OCI-LY7 (cell line): ENCODE measurements around the gene GSG1L. TPM values are rescaled to one million over a fixed set of nuclear protein-coding genes. Genes with fewer than 3 reads are reported as not detected.

ENCODE experiments used
- BruUV-seq: library from RNA; stranded (reverse); fragments of 400-500 nt; replicated peaks from 2 replicates; lab custom pipeline; 2021; lab: Mats Ljungman, UMichigan
- CTCF ChIA-PET: fragments of 300-600 bp; sonication (Branson Sonifier 250); formaldehyde crosslinking; loops from one replicate; lab custom pipeline; 2022; ENCODE audit warnings: antibody characterized with exemption; ENCODE audit not compliant: unreplicated experiment; lab: Charles Lee
- POLR2A ChIA-PET: fragments of 300-600 bp; sonication (Branson Sonifier 250); formaldehyde crosslinking; loops from one replicate; lab custom pipeline; 2022; ENCODE audit warnings: antibody characterized with exemption; lab: Charles Lee
- DNase-seq: peaks from one replicate; pipeline ENCODE4 v3.0.0-alpha.2; 2015; ENCODE audit warnings: low spot score
- H2AFZ ChIP-seq: fragments of 200-600 bp; sonication (generic), shearing (Covaris generic); 2 replicates; pipeline ENCODE4 v1.6.1; 2014; ENCODE audit warnings: mild to moderate bottlenecking, antibody characterized with exemption, low read length, moderate library complexity
- H3K27ac ChIP-seq: fragments of 200-600 bp; sonication (generic); 2 replicates; pipeline ENCODE4 v1.5.1; 2014; ENCODE audit warnings: mixed run types, low read depth, mild to moderate bottlenecking, moderate library complexity, low read length, inconsistent platforms; ENCODE audit not compliant: poor library complexity, severe bottlenecking
- H3K36me3 ChIP-seq: fragments of 200-600 bp; sonication (generic); 2 replicates; pipeline ENCODE4 v1.6.1; 2014; ENCODE audit warnings: mild to moderate bottlenecking, antibody characterized with exemption, low read length, moderate library complexity, mixed read lengths; ENCODE audit not compliant: insufficient read depth
- H3K4me1 ChIP-seq: fragments of 200-600 bp; sonication (generic); 2 replicates; pipeline ENCODE4 v1.5.1; 2014; ENCODE audit warnings: mild to moderate bottlenecking, low read length; ENCODE audit not compliant: insufficient read depth, poor library complexity, severe bottlenecking
- H3K4me2 ChIP-seq: fragments of 200-600 bp; sonication (generic); 2 replicates; pipeline ENCODE4 v1.6.1; 2014; ENCODE audit warnings: mild to moderate bottlenecking, low read length
- H3K4me3 ChIP-seq: fragments of 200-600 bp; sonication (generic); 2 replicates; pipeline ENCODE4 v1.5.1; 2014; ENCODE audit warnings: mild to moderate bottlenecking, low read depth, low read length; ENCODE audit not compliant: poor library complexity, severe bottlenecking
- H3K79me2 ChIP-seq: fragments of 200-600 bp; sonication (generic); 2 replicates; pipeline ENCODE4 v1.6.1; 2016; ENCODE audit warnings: low read depth, mild to moderate bottlenecking, low read length, moderate library complexity, mixed read lengths; ENCODE audit not compliant: insufficient read depth
- H3K9me2 ChIP-seq: fragments of 200-600 bp; sonication (generic); 2 replicates; pipeline ENCODE4 v1.6.1; 2016; ENCODE audit warnings: mild to moderate bottlenecking, low read length, mixed read lengths; ENCODE audit not compliant: insufficient read depth
- H3K9me3 ChIP-seq: fragments of 200-600 bp; sonication (generic); 2 replicates; pipeline ENCODE4 v1.6.1; 2014; ENCODE audit warnings: mild to moderate bottlenecking, mixed run types, low read length, mixed read lengths
- H4K20me1 ChIP-seq: fragments of 200-600 bp; sonication (generic); 2 replicates; pipeline ENCODE4 v1.6.1; 2014; ENCODE audit warnings: mild to moderate bottlenecking, antibody characterized with exemption, low read length, moderate library complexity, mixed read lengths; ENCODE audit not compliant: insufficient read depth
- EZH2phosphoT487 ChIP-seq: fragments of 200-600 bp; sonication (generic); IDR thresholded peaks from 2 replicates; pipeline ENCODE4 v1.6.1; 2018; ENCODE audit warnings: low read depth, borderline replicate concordance, mild to moderate bottlenecking, mixed run types, antibody characterized with exemption, low read length, moderate library complexity, mixed read lengths
- intact Hi-C: fragments of 100-400 bp; cut with micrococcal nuclease; formaldehyde crosslinking; loops from one replicate; pipeline ENCODE4 v1.10.0; 2022; ENCODE audit not compliant: unreplicated experiment
- total RNA-seq, 2 experiments: library from RNA; depleted of rRNA in 1 of 2; stranded (reverse); fragments of >200 nt in 1 of 2; shearing (Covaris generic) in 1 of 2; gene quantifications; 2 replicates each; pipeline ENCODE4 v1.2.3, GENCODE V29; 2014 to 2022
- TF ChIP-seq, protein P1 (sequence below): fragments of 200-600 bp; sonication (generic); conservative IDR thresholded peaks from 2 replicates; pipeline ENCODE4 v1.5.1; 2014; ENCODE audit warnings: mild to moderate bottlenecking, antibody characterized with exemption, low read length, moderate library complexity, mixed read lengths

Gene GSG1L
- total RNA-seq, 2 experiments from 2014 or later: not detected

DNA sequence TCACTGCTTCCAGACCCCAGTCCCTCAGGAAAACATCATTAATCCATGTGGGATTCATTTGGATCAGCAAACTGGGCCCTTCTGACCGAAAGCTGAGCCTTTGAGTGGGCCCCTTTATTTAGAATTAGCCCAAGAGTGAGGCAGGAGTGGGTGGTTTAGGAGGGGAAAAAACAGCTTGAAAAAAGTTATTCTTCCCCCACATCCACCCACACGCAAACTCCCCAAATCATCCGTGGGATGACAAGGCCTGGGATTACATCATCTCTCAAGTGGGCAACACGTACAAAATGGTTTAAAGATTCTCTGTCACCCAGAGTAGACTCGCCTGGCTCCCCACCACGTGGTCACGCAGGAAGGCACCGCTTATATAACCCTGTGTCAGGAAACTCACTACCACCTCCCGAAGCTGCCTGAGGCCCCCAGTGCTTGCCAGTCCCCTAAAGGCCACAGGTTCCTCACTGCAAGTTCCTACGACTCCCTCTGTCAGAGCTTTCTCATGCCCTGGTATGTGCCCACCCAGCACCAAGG lies 27.6 kb downstream of the GSG1L start:
- POLR2A ChIA-PET: no interaction called here
- no peaks in the 10 kb centered on the region for H4K20me1 ChIP-seq
- H3K79me2 ChIP-seq: no peaks in the 10 kb centered on the region
- H3K4me3 ChIP-seq: no peak overlapping the region
- DNase-seq: no peak
- no peak for TF ChIP-seq EZH2phosphoT487
- TF ChIP-seq, protein P1, sequence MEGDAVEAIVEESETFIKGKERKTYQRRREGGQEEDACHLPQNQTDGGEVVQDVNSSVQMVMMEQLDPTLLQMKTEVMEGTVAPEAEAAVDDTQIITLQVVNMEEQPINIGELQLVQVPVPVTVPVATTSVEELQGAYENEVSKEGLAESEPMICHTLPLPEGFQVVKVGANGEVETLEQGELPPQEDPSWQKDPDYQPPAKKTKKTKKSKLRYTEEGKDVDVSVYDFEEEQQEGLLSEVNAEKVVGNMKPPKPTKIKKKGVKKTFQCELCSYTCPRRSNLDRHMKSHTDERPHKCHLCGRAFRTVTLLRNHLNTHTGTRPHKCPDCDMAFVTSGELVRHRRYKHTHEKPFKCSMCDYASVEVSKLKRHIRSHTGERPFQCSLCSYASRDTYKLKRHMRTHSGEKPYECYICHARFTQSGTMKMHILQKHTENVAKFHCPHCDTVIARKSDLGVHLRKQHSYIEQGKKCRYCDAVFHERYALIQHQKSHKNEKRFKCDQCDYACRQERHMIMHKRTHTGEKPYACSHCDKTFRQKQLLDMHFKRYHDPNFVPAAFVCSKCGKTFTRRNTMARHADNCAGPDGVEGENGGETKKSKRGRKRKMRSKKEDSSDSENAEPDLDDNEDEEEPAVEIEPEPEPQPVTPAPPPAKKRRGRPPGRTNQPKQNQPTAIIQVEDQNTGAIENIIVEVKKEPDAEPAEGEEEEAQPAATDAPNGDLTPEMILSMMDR: no peak
- no peaks in the 10 kb centered on the region for H3K4me1 ChIP-seq
- intact Hi-C loops: no loop called here
- H3K4me2 ChIP-seq: no peak overlapping the region
- no peaks in the 10 kb centered on the region for H3K9me3 ChIP-seq
- H3K9me2 ChIP-seq: no peaks in the 10 kb centered on the region
- no peaks in the 10 kb centered on the region for H3K36me3 ChIP-seq
- H3K27ac ChIP-seq: no peak overlapping the region
- no peak overlapping the region for H2AFZ ChIP-seq
- no TSS peak for BruUV-seq
- CTCF ChIA-PET: no interaction called here

DNA sequence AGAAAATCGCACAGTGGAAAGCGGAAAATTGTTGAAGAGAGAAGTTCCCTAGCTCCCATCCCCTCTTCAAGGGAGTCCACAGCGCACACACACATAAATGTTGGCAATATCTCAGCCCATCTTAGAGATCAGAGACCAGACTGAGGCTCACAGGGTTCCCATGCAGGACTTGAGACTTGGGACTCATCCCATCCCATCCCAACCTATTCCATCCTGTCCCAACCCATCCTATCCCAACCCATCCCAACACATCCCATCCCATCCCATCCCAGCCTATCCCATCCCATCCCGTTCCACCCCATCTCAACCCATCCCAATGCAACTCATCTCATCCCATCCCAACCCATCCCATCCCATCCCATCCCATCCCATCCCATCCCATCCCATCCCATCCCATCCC lies 29.6 kb downstream of the GSG1L start:
- H3K27ac ChIP-seq: no peak overlapping the region
- H3K9me2 ChIP-seq: no peaks in the 10 kb centered on the region
- no peaks in the 10 kb centered on the region for H3K4me1 ChIP-seq
- TF ChIP-seq, protein P1: no peak
- TF ChIP-seq EZH2phosphoT487: no peak
- no peaks in the 10 kb centered on the region for H3K9me3 ChIP-seq
- H3K4me2 ChIP-seq: no peak overlapping the region
- ChIA-PET POLR2A (no interaction called here), CTCF (no interaction called here)
- H3K36me3 ChIP-seq: no peaks in the 10 kb centered on the region
- intact Hi-C loops: no loop called here
- H3K4me3 ChIP-seq: no peak overlapping the region
- BruUV-seq: no TSS peak
- no peaks in the 10 kb centered on the region for H4K20me1 ChIP-seq
- no peak for DNase-seq
- H2AFZ ChIP-seq: no peak overlapping the region
- no peaks in the 10 kb centered on the region for H3K79me2 ChIP-seq

DNA sequence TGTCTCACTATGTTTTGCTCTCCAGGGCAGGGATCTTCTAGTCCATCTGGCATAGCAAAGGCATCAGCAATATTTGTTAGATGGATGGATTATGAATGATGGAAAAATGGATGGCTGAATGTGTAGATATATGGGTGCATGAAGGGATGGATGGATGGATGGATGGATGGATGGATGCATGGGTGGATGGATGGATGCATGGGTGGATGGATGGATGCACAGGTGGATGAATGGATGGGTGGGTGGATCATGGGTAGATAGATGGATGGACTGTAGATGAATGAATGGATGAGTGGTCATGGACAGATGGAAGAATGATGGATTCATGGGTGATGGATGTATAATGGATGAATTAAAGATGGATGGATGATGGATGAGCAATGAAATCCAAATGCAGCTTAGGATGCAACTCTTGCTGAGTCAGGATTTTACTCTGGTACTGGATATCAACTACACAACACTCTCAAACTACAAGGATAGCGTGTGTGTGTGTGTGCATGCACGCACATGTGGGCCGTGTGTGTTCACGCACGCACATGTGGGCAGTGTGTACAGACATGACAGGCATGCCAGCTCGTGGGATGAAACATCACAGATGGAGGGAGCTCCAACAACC lies 34.0 kb downstream of the GSG1L start:
- ChIA-PET CTCF (no interaction called here), POLR2A (no interaction called here)
- Histone ChIP-seq H4K20me1 (no peaks in the 10 kb centered on the region), H3K4me1 (no peaks in the 10 kb centered on the region), H2AFZ (no peak overlapping the region), H3K9me2 (no peaks in the 10 kb centered on the region), H3K9me3 (no peaks in the 10 kb centered on the region; the same call in 1 of the 2 replicates), H3K4me3 (no peak overlapping the region), H3K36me3 (no peaks in the 10 kb centered on the region), H3K4me2 (no peak overlapping the region), H3K27ac (no peak overlapping the region), H3K79me2 (no peaks in the 10 kb centered on the region)
- intact Hi-C loops: no loop called here
- DNase-seq: no peak
- no TSS peak for BruUV-seq
- TF ChIP-seq EZH2phosphoT487: no peak
- TF ChIP-seq, protein P1: no peak
